A549 (cell line): ENCODE measurements around the gene AGXT2. TPM values are rescaled to one million over a fixed set of nuclear protein-coding genes. Genes with fewer than 3 reads are reported as not detected.

Experiments
- ATAC-seq, 2 experiments: fragments of 200-7000 bp in 1 of 2; fragments of >200 bp in 1 of 2; cut with Nextera tagmentation in 1 of 2; cut with Tn5 transposase in 1 of 2; 3 replicates each; pipeline versions ENCODE4 v1.8.0 to v1.9.1; 2018 to 2020; ENCODE audit warnings: mild to moderate bottlenecking in 1 of 2, moderate library complexity in 1 of 2
- CTCF ChIA-PET: fragments of 300-600 bp; sonication (Branson Sonifier 250); formaldehyde crosslinking; extraction: SDS; loops from one replicate; lab custom pipeline; 2021; ENCODE audit warnings: antibody characterized with exemption, inconsistent platforms; lab: Yijun Ruan, JAX
- POLR2A ChIA-PET: fragments of 350-600 bp; formaldehyde crosslinking; extraction: SDS; loops from one replicate; lab custom pipeline; 2021; ENCODE audit warnings: antibody characterized with exemption, inconsistent platforms; lab: Yijun Ruan, JAX
- DNase-seq, 2 experiments: peaks; one replicate each; pipeline versions ENCODE4 v3.0.0 to v3.0.0-alpha.2; 2011 to 2016; ENCODE audit warnings: low read depth in 1 of 2, low spot score in 1 of 2
- FAIRE-seq: peaks from 2 replicates; lab custom pipeline; 2011; peaks lifted over from hg19 to GRCh38; lab: Jason Lieb, UNC
- H3K27ac ChIP-seq, 2 experiments: fragments of >200 bp; sonication (Bioruptor Twin); formaldehyde crosslinking; 3 replicates each; pipeline ENCODE4 v1.5.1; 2016 to 2017
- H3K4me1 ChIP-seq: fragments of >200 bp; sonication (Bioruptor Twin); formaldehyde crosslinking; 3 replicates; pipeline ENCODE4 v1.6.1; 2016
- H3K4me2 ChIP-seq: fragments of >200 bp; sonication (Bioruptor Twin); formaldehyde crosslinking; 3 replicates; pipeline ENCODE4 v1.6.1; 2016
- H3K4me3 ChIP-seq: fragments of >200 bp; sonication (Bioruptor Twin); formaldehyde crosslinking; 3 replicates; pipeline ENCODE4 v1.5.1; 2016
- H3K9me3 ChIP-seq: fragments of >200 bp; sonication (Bioruptor Twin); formaldehyde crosslinking; 3 replicates; pipeline ENCODE4 v1.6.1; 2016
- CBX2 ChIP-seq: fragments of 200-600 bp; sonication (generic); IDR thresholded peaks from 2 replicates; pipeline ENCODE4 v1.6.1; 2016; ENCODE audit warnings: low read depth, mild to moderate bottlenecking, borderline replicate concordance
- ESRRA ChIP-seq: fragments of 150-350 bp; IDR thresholded peaks from 2 replicates; pipeline ENCODE4 v1.6.1; 2014; ENCODE audit warnings: mild to moderate bottlenecking, low read length, borderline replicate concordance
- FOSL2 ChIP-seq, 2 experiments: fragments of 450-650 bp in 1 of 2; fragments of >200 bp in 1 of 2; sonication (Bioruptor Twin) in 1 of 2; formaldehyde crosslinking; IDR thresholded peaks; 2 replicates each; pipeline versions ENCODE4 v1.5.0 to v1.6.1; 2016 to 2020; ENCODE audit warnings: mild to moderate bottlenecking in 1 of 2, moderate library complexity in 1 of 2
- FOXS1 ChIP-seq: fragments of 250-450 bp; sonication (Bioruptor Pico); IDR thresholded peaks from 2 replicates; pipeline ENCODE4 v1.5.0; 2020; ENCODE audit warnings: mild to moderate bottlenecking, moderate library complexity
- HDAC2 ChIP-seq: fragments of 200-600 bp; sonication (generic); IDR thresholded peaks from 2 replicates; pipeline ENCODE4 v1.6.1; 2016
- HEYL ChIP-seq: fragments of 250-450 bp; sonication (Bioruptor Pico); IDR thresholded peaks from 2 replicates; pipeline ENCODE4 v1.8.0; 2021; ENCODE audit warnings: mild to moderate bottlenecking, moderate library complexity
- JUN ChIP-seq, 2 experiments: fragments of >200 bp; sonication (Bioruptor Twin); formaldehyde crosslinking; IDR thresholded peaks; 2 replicates in 1 of 2; 3 replicates in 1 of 2; pipeline ENCODE4 v1.6.1; 2016 to 2017
- POLR2AphosphoS2 ChIP-seq: conservative IDR thresholded peaks from 2 replicates; pipeline ENCODE4 v1.6.1; 2012; ENCODE audit warnings: low read length, improper control_type of control experiment, inconsistent platforms
- RAD21 ChIP-seq, 2 experiments: fragments of >200 bp in 1 of 2; sonication (Bioruptor Twin) in 1 of 2; formaldehyde crosslinking in 1 of 2; IDR thresholded peaks in 1 of 2; conservative IDR thresholded peaks in 1 of 2; 2 replicates in 1 of 2; 3 replicates in 1 of 2; pipeline ENCODE4 v1.6.1; 2012 to 2018; ENCODE audit warnings: inconsistent platforms in 1 of 2
- RARB ChIP-seq: fragments of 250-450 bp; sonication (Bioruptor Pico); IDR thresholded peaks from 2 replicates; pipeline ENCODE4 v1.8.0; 2021; ENCODE audit warnings: mild to moderate bottlenecking, moderate library complexity
- RFX5 ChIP-seq: fragments of 450-650 bp; IDR thresholded peaks from 2 replicates; pipeline ENCODE4 v1.7.1; 2014; ENCODE audit warnings: antibody characterized with exemption, mild to moderate bottlenecking, moderate library complexity
- SMC3 ChIP-seq: fragments of >200 bp; sonication (Bioruptor Twin); formaldehyde crosslinking; IDR thresholded peaks from 3 replicates; pipeline ENCODE4 v1.6.1; 2018; ENCODE audit warnings: inconsistent platforms
- SREBF2 ChIP-seq: fragments of 450-650 bp; IDR thresholded peaks from 2 replicates; pipeline ENCODE4 v1.6.1; 2014; ENCODE audit warnings: mild to moderate bottlenecking, moderate library complexity
- TFCP2L1 ChIP-seq: fragments of 250-450 bp; sonication (Bioruptor Pico); IDR thresholded peaks from 2 replicates; pipeline ENCODE4 v1.5.0; 2021; ENCODE audit warnings: mild to moderate bottlenecking
- WGBS: methylation state at CpG from one replicate; pipeline ENCODE4 v1.1.6; 2017; ENCODE audit errors: missing lambda C conversion rate; 5-methylcytosine and 5-hydroxymethylcytosine counted together
- polyA plus RNA-seq, 4 experiments: library from polyadenylated mRNA; depleted of rRNA in 3 of 4; stranded (reverse); fragments of >200 nt; fragmentation: RNase III in 1 of 4; extraction: RNeasy Plus Mini Kit Qiagen cat#74134 plus additional on column Dnase treatment in 1 of 4; gene quantifications; 2 replicates in 3 of 4; 3 replicates in 1 of 4; pipeline ENCODE4 v1.2.3, GENCODE V29; 2011 to 2017
- TF ChIP-seq, protein P1 (sequence below): fragments of >200 bp; sonication (Bioruptor Twin); formaldehyde crosslinking; IDR thresholded peaks from 3 replicates; pipeline ENCODE4 v1.6.1; 2016
- TF ChIP-seq, protein P2 (sequence below): IDR thresholded peaks from 2 replicates; pipeline ENCODE4 v1.6.1; 2012; ENCODE audit warnings: low read depth, borderline replicate concordance
- TF ChIP-seq, protein P3 (sequence below): IDR thresholded peaks from 2 replicates; pipeline ENCODE4 v1.6.1; 2012
- TF ChIP-seq, protein P4 (sequence below): fragments of 150-350 bp; IDR thresholded peaks from 2 replicates; pipeline ENCODE4 v1.6.1; 2014; ENCODE audit warnings: low read depth, mild to moderate bottlenecking, low read length
- TF ChIP-seq, protein P5 (sequence below): fragments of >200 bp; sonication (Bioruptor Twin); formaldehyde crosslinking; IDR thresholded peaks from 3 replicates; pipeline ENCODE4 v1.5.1; 2016

The AGXT2 gene
- polyA plus RNA-seq, 2 of the 4 experiments (the other 2 are of a cell fraction) = not detected

DNA sequence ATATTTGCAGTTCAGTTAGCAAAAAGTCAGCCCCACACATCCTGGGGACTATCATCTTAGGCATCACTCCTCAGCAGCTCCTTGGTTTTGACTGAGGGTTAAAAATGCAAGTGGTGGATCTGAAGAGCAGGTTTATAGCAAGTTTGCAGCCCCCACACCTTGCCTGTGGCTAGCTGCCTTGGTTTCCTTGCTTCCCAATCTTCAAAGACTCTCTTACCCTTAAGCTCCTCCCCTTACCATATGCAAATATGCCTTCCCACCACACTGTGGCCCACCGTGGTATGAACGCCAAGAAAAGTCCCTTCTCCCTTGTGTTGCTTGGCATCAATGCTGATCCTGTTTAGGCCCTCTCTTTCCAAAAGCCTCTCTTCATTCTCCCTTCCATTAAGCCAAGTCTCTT, 45.0 kb upstream of the AGXT2 start (continued):
- TF ChIP-seq, protein P1, sequence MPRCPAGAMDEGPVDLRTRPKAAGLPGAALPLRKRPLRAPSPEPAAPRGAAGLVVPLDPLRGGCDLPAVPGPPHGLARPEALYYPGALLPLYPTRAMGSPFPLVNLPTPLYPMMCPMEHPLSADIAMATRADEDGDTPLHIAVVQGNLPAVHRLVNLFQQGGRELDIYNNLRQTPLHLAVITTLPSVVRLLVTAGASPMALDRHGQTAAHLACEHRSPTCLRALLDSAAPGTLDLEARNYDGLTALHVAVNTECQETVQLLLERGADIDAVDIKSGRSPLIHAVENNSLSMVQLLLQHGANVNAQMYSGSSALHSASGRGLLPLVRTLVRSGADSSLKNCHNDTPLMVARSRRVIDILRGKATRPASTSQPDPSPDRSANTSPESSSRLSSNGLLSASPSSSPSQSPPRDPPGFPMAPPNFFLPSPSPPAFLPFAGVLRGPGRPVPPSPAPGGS = no peak
- no peak for TF ChIP-seq RARB (CRISPR knock-in tag)
- TF ChIP-seq, protein P2, sequence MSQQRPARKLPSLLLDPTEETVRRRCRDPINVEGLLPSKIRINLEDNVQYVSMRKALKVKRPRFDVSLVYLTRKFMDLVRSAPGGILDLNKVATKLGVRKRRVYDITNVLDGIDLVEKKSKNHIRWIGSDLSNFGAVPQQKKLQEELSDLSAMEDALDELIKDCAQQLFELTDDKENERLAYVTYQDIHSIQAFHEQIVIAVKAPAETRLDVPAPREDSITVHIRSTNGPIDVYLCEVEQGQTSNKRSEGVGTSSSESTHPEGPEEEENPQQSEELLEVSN = no peak
- no peak for TF ChIP-seq POLR2AphosphoS2
- TF ChIP-seq FOSL2 (IDR thresholded peaks at IDR 0.05) = no peak
- no peak for TF ChIP-seq FOSL2 (CRISPR knock-in tag; IDR thresholded peaks at IDR 0.05)
- TF ChIP-seq SREBF2 = no peak
- TF ChIP-seq CBX2 = no peak

DNA sequence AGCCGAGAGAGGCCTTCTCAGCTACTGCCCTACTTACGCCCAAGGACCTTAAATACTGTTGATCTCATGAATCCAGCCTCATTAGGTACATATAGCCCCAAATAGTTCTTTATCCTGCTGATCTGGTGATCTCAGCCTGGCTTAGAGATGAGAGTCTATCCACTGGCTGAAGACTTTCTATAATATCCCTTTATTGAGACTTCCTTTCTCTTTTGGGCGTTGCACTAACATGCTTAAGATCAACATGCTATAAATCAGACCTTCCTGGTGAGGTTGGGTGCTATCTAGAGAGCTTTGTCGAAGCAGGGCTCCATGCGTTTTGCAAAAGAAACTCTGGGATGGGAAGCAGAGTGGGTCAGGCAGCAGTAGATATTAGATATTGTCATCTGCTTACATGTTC, 44.0 kb upstream of the AGXT2 start:
- Histone ChIP-seq H3K27ac (no peak overlapping the region), H3K4me1 (no peaks in the 10 kb centered on the region)
- WGBS = 15% methylated on average over 5 of the region's 5 CpGs
- TF ChIP-seq, protein P3, sequence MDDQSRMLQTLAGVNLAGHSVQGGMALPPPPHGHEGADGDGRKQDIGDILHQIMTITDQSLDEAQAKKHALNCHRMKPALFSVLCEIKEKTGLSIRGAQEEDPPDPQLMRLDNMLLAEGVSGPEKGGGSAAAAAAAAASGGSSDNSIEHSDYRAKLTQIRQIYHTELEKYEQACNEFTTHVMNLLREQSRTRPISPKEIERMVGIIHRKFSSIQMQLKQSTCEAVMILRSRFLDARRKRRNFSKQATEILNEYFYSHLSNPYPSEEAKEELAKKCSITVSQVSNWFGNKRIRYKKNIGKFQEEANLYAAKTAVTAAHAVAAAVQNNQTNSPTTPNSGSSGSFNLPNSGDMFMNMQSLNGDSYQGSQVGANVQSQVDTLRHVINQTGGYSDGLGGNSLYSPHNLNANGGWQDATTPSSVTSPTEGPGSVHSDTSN = no peak
- no peak for TF ChIP-seq ESRRA
- no peak for TF ChIP-seq RAD21 (conservative IDR thresholded peaks at IDR 0.05 in 1 of 2, IDR thresholded peaks at IDR 0.05 in 1 of 2)
- no peak for TF ChIP-seq JUN (IDR thresholded peaks at IDR 0.05)
- TF ChIP-seq HEYL = no peak
- TF ChIP-seq FOXS1 (CRISPR knock-in tag) = no peak
- TF ChIP-seq RFX5 = no peak
- TF ChIP-seq TFCP2L1 (CRISPR knock-in tag) = no peak
- TF ChIP-seq POLR2AphosphoS2 = no peak
- TF ChIP-seq, all 56 proteins: peak for 0
- ATAC-seq = no peak
- FAIRE-seq = no peak
- H3K9me3 ChIP-seq = no peaks in the 10 kb centered on the region
- ChIA-PET CTCF (interaction anchor here (0.5 to 0.9 kb wide), 3 partner anchors 102 to 153 kb away, joined by 3 to 4 read pairs (median 3); no protein-coding TSS in a partner anchor), POLR2A (no interaction called here)
- no peak overlapping the region for H3K4me2 ChIP-seq
- H3K4me3 ChIP-seq = no peak overlapping the region
- DNase-seq = no peak

DNA sequence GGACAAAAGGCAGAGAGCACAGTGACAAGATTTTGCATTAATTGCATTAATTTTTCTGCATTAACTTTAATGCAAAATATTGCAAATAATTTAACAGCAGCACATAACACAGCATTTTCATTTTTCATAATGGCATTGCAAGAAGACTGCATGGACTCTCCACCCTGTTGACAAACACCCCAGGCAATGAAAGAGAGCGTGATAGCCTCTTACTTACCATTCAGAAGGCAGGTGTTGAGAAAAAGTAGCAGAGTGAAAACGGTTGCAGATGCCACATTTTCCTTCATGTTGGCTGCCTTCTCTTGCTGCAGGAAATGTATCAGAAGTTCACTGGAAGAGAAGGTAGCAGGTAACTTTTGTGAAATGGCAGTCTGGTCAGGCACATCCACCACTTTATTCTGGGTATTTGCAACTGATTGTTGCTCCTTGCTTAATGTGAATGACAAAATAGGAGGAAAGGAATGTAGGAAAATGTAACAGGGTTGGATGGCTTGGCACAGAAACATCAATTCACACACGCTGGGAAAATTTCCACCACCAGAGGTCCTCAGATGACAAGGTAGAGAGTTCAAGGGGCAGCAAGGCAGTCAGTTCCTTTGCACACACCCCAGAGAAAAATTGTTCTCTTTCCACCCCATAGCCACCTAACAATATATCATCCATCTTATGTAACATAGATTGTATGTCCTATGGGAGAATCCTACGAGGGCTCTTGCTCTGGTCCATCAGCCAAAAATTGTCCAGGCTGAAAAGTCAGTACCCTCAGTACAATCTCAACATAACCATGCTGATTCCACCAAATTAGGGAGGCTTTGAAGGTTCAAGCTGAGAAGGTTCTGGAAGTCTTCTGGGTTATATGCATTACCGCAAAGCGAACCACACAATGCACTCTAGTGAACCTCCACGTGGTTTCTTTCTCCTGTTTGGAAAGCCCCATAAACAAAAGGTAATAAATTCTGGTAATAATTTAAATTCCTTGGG, 41.9 kb upstream of the AGXT2 start:
- Histone ChIP-seq H3K4me2 (no peak overlapping the region), H3K4me3 (no peak overlapping the region), H3K9me3 (no peaks in the 10 kb centered on the region), H3K4me1 (no peaks in the 10 kb centered on the region)
- WGBS = 2% methylated on average over 7 of the region's 7 CpGs
- FAIRE-seq (no peak), ATAC-seq (peak; percentile 67 to 87; a peak in 5 of 6 replicates)
- POLR2A ChIA-PET = no interaction called here
- CTCF ChIA-PET = interaction anchor here (0.7 to 5.3 kb wide), 14 partner anchors 8 to 841 kb away, joined by 3 to 32 read pairs (median 3); no protein-coding TSS in a partner anchor
- TF ChIP-seq HEYL (no peak), RAD21 (conservative IDR thresholded peaks at IDR 0.05 in 1 of 2, IDR thresholded peaks at IDR 0.05 in 1 of 2) (peak; percentile 82 to 86), HDAC2 (no peak), SMC3 (peak; percentile 72)
- TF ChIP-seq, protein P2 = no peak
- TF ChIP-seq, protein P4, sequence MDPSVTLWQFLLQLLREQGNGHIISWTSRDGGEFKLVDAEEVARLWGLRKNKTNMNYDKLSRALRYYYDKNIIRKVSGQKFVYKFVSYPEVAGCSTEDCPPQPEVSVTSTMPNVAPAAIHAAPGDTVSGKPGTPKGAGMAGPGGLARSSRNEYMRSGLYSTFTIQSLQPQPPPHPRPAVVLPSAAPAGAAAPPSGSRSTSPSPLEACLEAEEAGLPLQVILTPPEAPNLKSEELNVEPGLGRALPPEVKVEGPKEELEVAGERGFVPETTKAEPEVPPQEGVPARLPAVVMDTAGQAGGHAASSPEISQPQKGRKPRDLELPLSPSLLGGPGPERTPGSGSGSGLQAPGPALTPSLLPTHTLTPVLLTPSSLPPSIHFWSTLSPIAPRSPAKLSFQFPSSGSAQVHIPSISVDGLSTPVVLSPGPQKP = no peak
- TF ChIP-seq, protein P5, sequence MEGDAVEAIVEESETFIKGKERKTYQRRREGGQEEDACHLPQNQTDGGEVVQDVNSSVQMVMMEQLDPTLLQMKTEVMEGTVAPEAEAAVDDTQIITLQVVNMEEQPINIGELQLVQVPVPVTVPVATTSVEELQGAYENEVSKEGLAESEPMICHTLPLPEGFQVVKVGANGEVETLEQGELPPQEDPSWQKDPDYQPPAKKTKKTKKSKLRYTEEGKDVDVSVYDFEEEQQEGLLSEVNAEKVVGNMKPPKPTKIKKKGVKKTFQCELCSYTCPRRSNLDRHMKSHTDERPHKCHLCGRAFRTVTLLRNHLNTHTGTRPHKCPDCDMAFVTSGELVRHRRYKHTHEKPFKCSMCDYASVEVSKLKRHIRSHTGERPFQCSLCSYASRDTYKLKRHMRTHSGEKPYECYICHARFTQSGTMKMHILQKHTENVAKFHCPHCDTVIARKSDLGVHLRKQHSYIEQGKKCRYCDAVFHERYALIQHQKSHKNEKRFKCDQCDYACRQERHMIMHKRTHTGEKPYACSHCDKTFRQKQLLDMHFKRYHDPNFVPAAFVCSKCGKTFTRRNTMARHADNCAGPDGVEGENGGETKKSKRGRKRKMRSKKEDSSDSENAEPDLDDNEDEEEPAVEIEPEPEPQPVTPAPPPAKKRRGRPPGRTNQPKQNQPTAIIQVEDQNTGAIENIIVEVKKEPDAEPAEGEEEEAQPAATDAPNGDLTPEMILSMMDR = peak; percentile 71
- TF ChIP-seq, all 56 proteins: peak for 3
- peak; percentile 38 to 47 for DNase-seq
- H3K27ac ChIP-seq = no peak overlapping the region
